Activated naive CD4-positive, alpha-beta T cell treated with anti-CD3 and anti-CD28 coated beads for 36 hours (primary cell): Measurements from ENCODE around the gene TNNI3K. TPM values are rescaled to one million over a fixed set of nuclear protein-coding genes. Genes with fewer than 3 reads are reported as not detected.

Experiments used
- CTCF ChIA-PET: fragments of 350-600 bp; sonication (Branson Sonifier 250); formaldehyde crosslinking; loops from one replicate; lab custom pipeline; 2021; ENCODE audit warnings: antibody characterized with exemption; lab: Charles Lee
- DNase-seq: peaks from one replicate; pipeline ENCODE4 v3.0.0-alpha.2; 2020
- H3K27ac Mint-ChIP-seq: one replicate; pipeline ENCODE4 v1.8.0; 2021; ENCODE audit warnings: mild to moderate bottlenecking, mixed read lengths
- H3K27me3 Mint-ChIP-seq: one replicate; pipeline ENCODE4 v1.8.0; 2021; ENCODE audit warnings: low read depth, mixed read lengths
- H3K36me3 Mint-ChIP-seq: one replicate; pipeline ENCODE4 v1.8.0; 2021; ENCODE audit warnings: low read depth, mixed read lengths
- H3K4me1 Mint-ChIP-seq: one replicate; pipeline ENCODE4 v1.8.0; 2021; ENCODE audit warnings: low read depth, mixed read lengths
- H3K4me3 Mint-ChIP-seq: one replicate; pipeline ENCODE4 v1.8.0; 2021; ENCODE audit warnings: mild to moderate bottlenecking, moderate library complexity, mixed read lengths
- H3K9me3 Mint-ChIP-seq: one replicate; pipeline ENCODE4 v1.8.0; 2021; ENCODE audit warnings: mixed read lengths
- intact Hi-C: fragments of 100-400 bp; cut with micrococcal nuclease; formaldehyde crosslinking; loops from one replicate; pipeline ENCODE4 v1.15.1; 2023
- total RNA-seq, 2 experiments: library from RNA; stranded (reverse); gene quantifications; one replicate each; pipeline ENCODE4 v1.2.3, GENCODE V29; 2021

TNNI3K gene
- total RNA-seq, 2 experiments from 2014 or later, result 0.40 TPM; not detected in 1

DNA sequence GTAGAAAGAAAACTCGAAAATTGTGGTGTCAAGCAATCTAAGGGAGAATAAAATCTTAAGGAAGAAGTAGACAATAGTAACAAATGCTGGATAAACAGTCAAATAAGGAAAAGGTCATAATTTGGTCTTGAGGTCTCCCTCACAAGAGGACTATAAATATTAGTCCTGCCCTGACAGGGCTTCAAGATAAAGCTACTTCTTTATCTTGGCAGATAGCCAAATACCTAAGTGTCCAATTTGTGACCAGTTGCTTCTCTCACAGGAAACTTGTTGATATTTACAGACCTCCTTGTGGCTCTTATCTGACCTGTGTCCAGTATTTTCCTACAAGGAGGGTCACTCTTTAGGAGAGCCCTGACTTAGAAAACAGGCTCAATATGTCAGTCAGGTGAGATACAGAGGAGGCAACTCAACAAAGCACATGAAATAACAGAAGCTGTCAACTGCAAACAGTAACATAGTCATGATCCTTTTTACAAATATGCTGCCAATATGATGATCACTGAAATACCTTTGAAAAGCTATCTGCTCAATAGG lies 88.8 kb downstream of the TNNI3K start:
- CTCF ChIA-PET, result no interaction called here
- H3K36me3 Mint-ChIP-seq, result no peaks in the 10 kb centered on the region
- no peak for DNase-seq
- no peaks in the 10 kb centered on the region for H3K27me3 Mint-ChIP-seq
- H3K27ac Mint-ChIP-seq, result no peak overlapping the region
- intact Hi-C loops, result no loop called here
- H3K9me3 Mint-ChIP-seq, result no peaks in the 10 kb centered on the region
- no peak overlapping the region for H3K4me3 Mint-ChIP-seq
- no peaks in the 10 kb centered on the region for H3K4me1 Mint-ChIP-seq

DNA sequence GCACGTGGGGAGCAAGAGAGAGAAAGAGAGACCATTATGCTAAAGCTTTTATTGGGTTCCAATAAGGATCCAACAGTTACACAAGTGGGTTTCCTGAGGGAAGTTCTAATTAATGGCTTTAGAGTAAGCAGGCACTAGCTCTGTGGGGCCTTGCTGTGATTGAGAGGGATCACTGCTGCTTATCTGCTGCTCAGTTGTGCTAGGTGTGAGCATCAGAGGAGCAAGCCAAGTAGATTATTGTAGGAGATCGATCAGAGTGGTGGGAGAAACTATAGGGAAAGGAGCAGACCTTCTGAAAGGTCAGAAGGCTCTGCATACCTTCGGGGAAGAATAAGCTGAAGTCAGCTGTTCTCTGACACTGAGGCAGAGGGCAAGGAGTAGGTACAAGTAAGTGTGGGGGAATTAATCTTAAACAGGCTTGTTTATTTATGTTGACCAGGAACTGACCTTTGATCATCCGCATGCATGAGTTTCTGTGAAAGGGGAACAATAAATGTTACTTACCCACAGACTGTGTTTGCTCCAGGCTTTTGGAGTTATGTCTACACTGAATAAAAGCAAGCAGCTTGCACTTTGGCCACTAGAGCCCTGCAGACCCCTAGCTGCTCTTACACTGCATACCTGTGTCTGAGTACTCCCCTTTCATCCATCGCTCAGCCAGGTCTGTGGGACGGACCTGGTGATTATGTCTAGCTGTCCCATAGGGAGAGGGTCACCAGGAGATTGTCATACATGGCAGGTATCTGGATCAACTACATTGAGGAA lies 89.7 kb downstream of the TNNI3K start:
- Mint-ChIP-seq H3K27ac (no peak overlapping the region), H3K36me3 (no peaks in the 10 kb centered on the region), H3K27me3 (no peaks in the 10 kb centered on the region), H3K4me1 (no peaks in the 10 kb centered on the region), H3K9me3 (no peaks in the 10 kb centered on the region), H3K4me3 (no peak overlapping the region)
- no peak for DNase-seq
- CTCF ChIA-PET, result interaction anchor here (0.6 kb wide), 1 partner anchor 29 kb away, joined by 4 read pairs; no protein-coding TSS in a partner anchor
- intact Hi-C loops, result no loop called here

DNA sequence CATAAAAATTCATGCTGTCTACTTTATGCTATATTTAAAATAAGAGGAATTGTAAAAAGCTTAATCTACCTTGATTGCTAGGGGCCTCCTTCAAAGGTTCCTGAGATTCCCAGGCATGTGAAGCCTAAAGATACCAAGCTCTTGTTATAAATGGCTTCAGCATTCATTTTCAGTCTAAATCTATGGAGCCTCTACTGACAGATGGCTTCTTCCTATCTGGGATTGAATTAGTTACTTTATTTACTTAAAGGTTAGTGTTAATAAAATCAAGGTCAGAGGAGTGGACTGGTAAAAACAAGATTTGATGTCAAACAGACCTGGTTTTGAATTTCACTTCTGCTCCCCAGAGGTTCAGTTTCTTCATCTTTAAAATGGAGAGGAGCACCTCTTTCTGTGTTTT lies 93.7 kb downstream of the TNNI3K start:
- no peaks in the 10 kb centered on the region for H3K27me3 Mint-ChIP-seq
- H3K27ac Mint-ChIP-seq, result no peak overlapping the region
- intact Hi-C loops, result no loop called here
- H3K4me1 Mint-ChIP-seq, result no peaks in the 10 kb centered on the region
- H3K4me3 Mint-ChIP-seq, result no peak overlapping the region
- CTCF ChIA-PET, result no interaction called here
- H3K36me3 Mint-ChIP-seq, result no peaks in the 10 kb centered on the region
- no peak for DNase-seq
- H3K9me3 Mint-ChIP-seq, result no peaks in the 10 kb centered on the region

DNA sequence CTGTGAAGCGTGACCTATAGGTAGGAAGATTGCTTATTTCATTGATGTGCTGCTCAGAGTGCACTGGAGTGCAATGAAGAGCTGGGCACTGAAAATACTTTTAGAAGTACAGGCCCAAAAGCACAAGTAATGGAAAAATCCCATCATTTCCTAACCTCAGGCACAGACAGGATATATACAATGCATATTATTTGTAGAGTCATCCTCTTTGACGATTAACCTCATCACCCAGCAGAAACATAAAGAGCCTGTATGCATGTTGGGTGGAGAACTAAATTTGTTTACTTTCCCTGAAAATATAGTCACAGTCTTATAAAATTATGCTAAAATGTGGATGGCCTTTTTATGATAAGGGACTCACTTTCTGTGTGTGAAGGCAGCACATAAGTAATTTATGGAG lies 98.1 kb downstream of the TNNI3K start:
- no peak for DNase-seq
- Mint-ChIP-seq H3K36me3 (peaks cover 3% of the 10 kb centered on the region), H3K4me1 (no peaks in the 10 kb centered on the region), H3K9me3 (peaks cover 1% of the 10 kb centered on the region), H3K27ac (no peak overlapping the region), H3K27me3 (no peaks in the 10 kb centered on the region), H3K4me3 (no peak overlapping the region)
- CTCF ChIA-PET, result no interaction called here
- intact Hi-C loops, result no loop called here

DNA sequence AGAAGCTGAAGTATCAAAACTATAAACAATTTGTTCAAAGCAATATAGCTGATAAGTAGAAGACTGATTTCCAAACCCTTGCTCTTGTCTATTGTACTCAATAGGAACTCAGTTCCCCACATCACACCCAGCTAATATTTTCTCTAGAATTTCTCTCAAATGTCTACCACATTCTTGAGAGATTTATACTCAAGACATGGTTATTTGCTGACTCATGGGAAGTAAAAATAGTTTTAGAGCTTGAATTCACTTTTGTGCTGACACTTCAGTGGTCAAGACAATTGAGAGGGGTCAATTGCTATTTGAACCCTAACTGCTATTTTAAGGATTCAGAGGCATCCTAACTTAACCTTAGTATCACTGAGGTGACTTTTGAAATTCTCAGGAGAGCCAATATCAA lies 99.0 kb downstream of the TNNI3K start:
- Mint-ChIP-seq H3K27ac (no peak overlapping the region), H3K9me3 (peaks cover 1% of the 10 kb centered on the region), H3K36me3 (peaks cover 3% of the 10 kb centered on the region), H3K4me1 (no peaks in the 10 kb centered on the region), H3K4me3 (no peak overlapping the region), H3K27me3 (no peaks in the 10 kb centered on the region)
- CTCF ChIA-PET, result no interaction called here
- no peak for DNase-seq
- intact Hi-C loops, result no loop called here

DNA sequence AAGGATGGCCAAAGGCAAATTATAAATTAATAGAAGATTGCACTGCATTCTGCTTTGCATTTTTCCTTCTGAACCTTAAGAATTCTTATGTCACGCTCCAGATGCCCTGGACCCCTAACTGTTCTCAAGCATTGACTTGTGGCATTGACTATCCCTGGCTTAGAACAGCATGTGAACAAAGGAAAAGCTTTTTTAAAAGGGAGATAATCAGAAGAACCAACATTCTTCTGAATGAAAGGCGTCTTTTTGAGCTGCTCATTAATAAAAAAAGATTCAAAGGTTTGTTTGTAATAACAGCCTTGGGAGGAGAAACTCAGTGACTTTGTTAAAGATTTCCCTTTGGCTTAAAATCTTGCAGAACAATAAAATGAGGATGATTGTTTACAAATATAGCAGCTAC lies 105.5 kb downstream of the TNNI3K start:
- no peaks in the 10 kb centered on the region for H3K4me1 Mint-ChIP-seq
- CTCF ChIA-PET, result no interaction called here
- H3K27ac Mint-ChIP-seq, result no peak overlapping the region
- intact Hi-C loops, result no loop called here
- H3K9me3 Mint-ChIP-seq, result peaks cover 1% of the 10 kb centered on the region
- peaks cover 3% of the 10 kb centered on the region for H3K36me3 Mint-ChIP-seq
- H3K27me3 Mint-ChIP-seq, result no peaks in the 10 kb centered on the region
- no peak overlapping the region for H3K4me3 Mint-ChIP-seq
- DNase-seq, result no peak

DNA sequence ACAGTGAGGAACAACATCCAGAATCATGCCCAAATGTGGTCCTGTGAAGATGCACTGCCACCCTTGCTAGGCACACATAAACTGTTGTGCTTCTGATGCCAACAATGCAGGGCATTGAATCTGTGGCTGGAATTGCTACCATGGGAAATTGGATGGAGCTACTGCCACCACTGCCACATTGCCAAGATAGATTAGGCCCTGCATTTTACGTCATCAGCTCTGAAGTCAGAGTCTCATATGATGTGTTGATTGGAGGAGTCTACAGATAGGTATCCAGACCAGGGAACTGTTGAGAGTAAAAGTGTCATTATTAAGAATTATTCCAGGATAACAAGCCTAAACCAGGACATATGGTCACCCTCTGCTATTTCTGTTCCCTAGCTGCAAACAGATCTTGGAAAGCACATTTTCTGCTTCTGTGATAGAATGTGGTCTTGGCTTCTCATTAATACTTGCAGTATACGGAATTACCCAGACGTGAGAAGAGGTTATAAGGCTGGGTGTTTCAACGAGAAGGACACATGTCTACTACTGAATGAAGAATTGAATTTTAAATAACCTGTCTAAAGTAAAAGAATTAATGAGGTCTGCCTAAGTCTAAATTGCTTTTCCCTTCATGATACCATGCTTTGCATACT lies 106.6 kb downstream of the TNNI3K start:
- CTCF ChIA-PET, result no interaction called here
- Mint-ChIP-seq H3K4me3 (no peak overlapping the region), H3K27ac (no peak overlapping the region), H3K27me3 (no peaks in the 10 kb centered on the region), H3K36me3 (peaks cover 2% of the 10 kb centered on the region), H3K4me1 (no peaks in the 10 kb centered on the region), H3K9me3 (no peaks in the 10 kb centered on the region)
- no peak for DNase-seq
- intact Hi-C loops, result no loop called here

DNA sequence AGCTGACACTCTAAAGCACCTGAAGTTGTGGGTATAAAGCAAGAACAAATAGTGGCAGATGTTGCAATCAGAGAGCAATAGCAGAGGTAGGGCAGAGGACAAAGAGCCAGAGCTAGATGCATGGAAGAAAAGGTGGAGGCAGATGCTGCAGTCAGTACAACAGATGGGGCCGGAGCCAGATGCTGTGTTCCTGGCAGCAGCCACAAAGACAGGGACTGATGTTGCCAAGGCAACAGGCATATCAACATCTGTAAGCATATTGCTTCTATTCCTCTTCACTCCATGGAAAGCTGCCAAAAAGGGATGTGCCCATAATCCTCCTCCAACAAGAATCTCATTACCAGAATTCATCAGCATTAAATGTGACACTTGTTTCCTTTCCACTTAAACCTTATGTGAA lies 108.0 kb downstream of the TNNI3K start:
- CTCF ChIA-PET, result no interaction called here
- intact Hi-C loops, result no loop called here
- Mint-ChIP-seq H3K27ac (no peak overlapping the region), H3K36me3 (no peaks in the 10 kb centered on the region), H3K4me1 (no peaks in the 10 kb centered on the region), H3K9me3 (peaks cover under 1% of the 10 kb centered on the region), H3K4me3 (no peak overlapping the region), H3K27me3 (no peaks in the 10 kb centered on the region)
- no peak for DNase-seq

DNA sequence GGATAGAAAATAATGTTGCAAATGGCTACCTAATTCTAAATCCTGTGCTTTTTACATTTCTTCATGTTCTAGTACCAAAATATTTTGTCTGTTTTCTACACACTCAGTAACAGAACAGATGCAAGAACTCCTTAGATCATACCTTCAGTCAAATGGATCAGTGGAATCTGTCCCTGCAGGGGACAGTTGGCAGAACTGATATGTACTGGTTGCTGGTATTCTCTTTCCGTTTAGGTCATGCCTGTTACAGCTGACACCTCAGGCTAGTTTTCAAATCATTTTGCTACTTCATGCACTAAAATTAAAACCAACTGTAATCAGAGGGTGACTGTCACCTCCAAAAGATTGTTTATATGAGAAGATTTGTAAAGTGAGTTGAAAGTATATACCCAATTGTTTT lies 109.2 kb downstream of the TNNI3K start:
- Mint-ChIP-seq H3K36me3 (no peaks in the 10 kb centered on the region), H3K4me1 (no peaks in the 10 kb centered on the region), H3K9me3 (peaks cover 3% of the 10 kb centered on the region), H3K4me3 (no peak overlapping the region), H3K27ac (no peak overlapping the region), H3K27me3 (no peaks in the 10 kb centered on the region)
- intact Hi-C loops, result no loop called here
- no peak for DNase-seq
- CTCF ChIA-PET, result no interaction called here

DNA sequence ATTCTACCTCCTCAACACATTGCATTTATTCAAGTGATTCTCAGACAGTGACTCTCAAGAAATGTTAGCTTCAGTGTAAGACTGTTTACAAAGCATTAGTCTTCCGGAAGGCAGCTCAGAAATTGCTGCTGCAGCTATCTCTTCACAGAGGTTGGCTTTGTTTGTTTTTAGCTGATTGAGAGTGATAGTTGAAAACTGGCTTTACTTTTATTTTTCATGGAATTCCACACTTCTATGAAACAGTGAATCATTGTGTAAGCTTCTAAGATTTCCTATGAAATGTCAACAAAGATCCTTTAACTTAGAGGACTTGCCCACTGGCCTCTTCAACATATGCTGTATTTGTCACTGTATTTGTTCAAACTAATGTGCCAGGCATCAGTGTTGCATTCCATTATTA lies 121.3 kb downstream of the TNNI3K start:
- H3K4me1 Mint-ChIP-seq, result no peaks in the 10 kb centered on the region
- H3K27ac Mint-ChIP-seq, result no peak overlapping the region
- intact Hi-C loops, result no loop called here
- H3K9me3 Mint-ChIP-seq, result no peaks in the 10 kb centered on the region
- no peak overlapping the region for H3K4me3 Mint-ChIP-seq
- H3K36me3 Mint-ChIP-seq, result no peaks in the 10 kb centered on the region
- CTCF ChIA-PET, result no interaction called here
- DNase-seq, result no peak
- no peaks in the 10 kb centered on the region for H3K27me3 Mint-ChIP-seq

DNA sequence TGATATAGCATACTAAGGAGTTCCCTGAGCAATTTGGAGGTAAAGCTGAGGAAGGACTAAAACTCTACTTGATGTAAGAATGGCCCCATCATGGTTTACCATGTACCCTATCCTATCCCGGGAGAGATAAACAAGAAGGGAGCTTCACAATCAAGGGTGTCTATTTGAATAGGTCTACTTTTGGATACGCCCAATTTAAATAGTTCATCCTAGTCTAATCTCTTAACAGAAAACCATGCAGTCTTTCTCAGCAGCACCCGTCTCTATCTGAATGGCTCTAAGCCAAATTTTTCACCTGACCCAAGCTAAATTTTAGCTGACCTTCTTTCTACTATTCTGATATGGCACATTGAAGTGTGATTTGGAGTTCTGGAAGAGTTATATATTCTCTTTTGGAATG lies 122.0 kb downstream of the TNNI3K start:
- H3K27ac Mint-ChIP-seq, result no peak overlapping the region
- intact Hi-C loops, result no loop called here
- H3K4me3 Mint-ChIP-seq, result no peak overlapping the region
- no peaks in the 10 kb centered on the region for H3K27me3 Mint-ChIP-seq
- H3K36me3 Mint-ChIP-seq, result no peaks in the 10 kb centered on the region
- H3K9me3 Mint-ChIP-seq, result no peaks in the 10 kb centered on the region
- H3K4me1 Mint-ChIP-seq, result no peaks in the 10 kb centered on the region
- CTCF ChIA-PET, result interaction anchor here (0.5 kb wide), 1 partner anchor 1024 kb away, joined by 9 read pairs; no protein-coding TSS in a partner anchor
- no peak for DNase-seq

DNA sequence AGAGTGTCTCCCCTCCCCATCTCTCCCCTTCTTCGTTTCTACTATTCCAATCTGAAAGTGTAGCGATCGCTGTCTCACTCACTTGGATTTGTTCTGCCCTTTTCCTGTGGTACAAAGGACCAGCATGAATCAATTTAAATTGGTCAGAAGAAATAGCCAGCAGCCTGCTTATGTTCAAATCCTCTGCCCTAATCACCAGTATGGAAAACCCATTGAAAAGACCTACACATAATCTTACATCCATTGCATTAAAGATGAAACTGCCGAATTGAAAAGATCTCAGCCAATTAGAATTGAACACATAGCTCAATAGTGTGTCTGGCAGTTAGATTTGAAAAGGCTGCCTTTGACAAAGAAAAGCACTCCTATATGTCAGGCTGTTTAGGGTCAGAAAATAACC lies 122.6 kb downstream of the TNNI3K start:
- no peaks in the 10 kb centered on the region for H3K4me1 Mint-ChIP-seq
- intact Hi-C loops, result no loop called here
- CTCF ChIA-PET, result interaction anchor here (0.5 kb wide), 1 partner anchor 1024 kb away, joined by 9 read pairs; no protein-coding TSS in a partner anchor
- H3K36me3 Mint-ChIP-seq, result no peaks in the 10 kb centered on the region
- H3K27ac Mint-ChIP-seq, result no peak overlapping the region
- H3K9me3 Mint-ChIP-seq, result no peaks in the 10 kb centered on the region
- H3K27me3 Mint-ChIP-seq, result no peaks in the 10 kb centered on the region
- no peak overlapping the region for H3K4me3 Mint-ChIP-seq
- no peak for DNase-seq

DNA sequence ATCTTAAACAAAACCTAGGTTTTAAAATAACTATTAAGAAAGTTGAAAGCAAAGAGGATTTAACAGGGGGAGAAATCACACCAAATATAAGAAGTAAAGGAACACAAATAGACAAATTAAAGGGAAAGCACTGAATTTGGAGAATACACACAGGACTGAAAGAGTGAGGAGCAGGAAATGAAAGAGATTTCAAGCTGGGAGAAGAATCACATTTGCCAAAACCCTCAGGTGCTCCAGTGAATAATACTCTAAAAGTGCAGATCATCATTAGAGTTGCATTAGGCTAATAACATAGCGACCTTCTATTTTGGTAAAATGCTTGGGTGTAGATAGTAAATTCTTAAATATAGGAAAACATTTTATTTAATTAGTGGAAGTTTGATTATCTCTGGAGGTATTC lies 127.5 kb downstream of the TNNI3K start:
- no peak for DNase-seq
- Mint-ChIP-seq H3K27ac (no peak overlapping the region), H3K27me3 (no peaks in the 10 kb centered on the region), H3K4me1 (no peaks in the 10 kb centered on the region), H3K36me3 (no peaks in the 10 kb centered on the region), H3K9me3 (no peaks in the 10 kb centered on the region), H3K4me3 (no peak overlapping the region)
- intact Hi-C loops, result no loop called here
- CTCF ChIA-PET, result no interaction called here
